Psoas muscle (tissue), 8 donors: ENCODE measurements around the gene PHKA2. TPM values are rescaled to one million over a fixed set of nuclear protein-coding genes. Genes with fewer than 3 reads are reported as not detected.
"Not testable (repeated sequence)": the region's sequence is repeated elsewhere in the genome, so short reads cannot be mapped to it uniquely, and the experiment has no call there.

Source experiments
- ATAC-seq, 4 donors: fragments of 200-7000 bp; cut with Tn5 transposase; one replicate each; pipeline ENCODE4 v1.9.1; 2020; ENCODE audit warnings: moderate library complexity in 3 of 4, mild to moderate bottlenecking in 2 of 4
- DNase-seq, 2 donors: peaks; one replicate each; pipeline ENCODE4 v3.0.0-alpha.2; 2020
- H3K27ac ChIP-seq: fragments of 200-600 bp; one replicate; pipeline ENCODE4 v1.8.0; 2022
- H3K27me3 ChIP-seq, 3 donors: fragments of 200-600 bp in 1 of 3; one replicate each; pipeline versions ENCODE4 v1.6.1 to v1.8.0; 2013 to 2022; ENCODE audit warnings: low read length in 2 of 3, mild to moderate bottlenecking in 2 of 3, moderate library complexity in 1 of 3; ENCODE audit not compliant: insufficient read depth in 3 of 3
- H3K36me3 ChIP-seq, 2 donors: fragments of 200-600 bp in 1 of 2; one replicate each; pipeline versions ENCODE4 v1.6.1 to v1.8.0; 2013 to 2022; ENCODE audit warnings: low read depth in 1 of 2, mild to moderate bottlenecking in 1 of 2, moderate library complexity in 1 of 2; ENCODE audit not compliant: insufficient read depth in 1 of 2
- H3K4me1 ChIP-seq: fragments of 200-600 bp; one replicate; pipeline ENCODE4 v1.8.0; 2022
- H3K4me3 ChIP-seq: fragments of 200-600 bp; one replicate; pipeline ENCODE4 v1.8.0; 2022; ENCODE audit warnings: mild to moderate bottlenecking
- H3K9me3 ChIP-seq: fragments of 200-600 bp; one replicate; pipeline ENCODE4 v1.8.0; 2022
- WGBS, 3 donors: extraction: QIAGEN DNeasy Blood & Tissue Kit; methylation state at CpG; one replicate each; pipeline versions ENCODE4 v1.1.6 to v1.1.7; 2013; 5-methylcytosine and 5-hydroxymethylcytosine counted together
- intact Hi-C, 2 donors: fragments of 100-400 bp; cut with DNase I; formaldehyde crosslinking; loops; one replicate each; pipeline versions ENCODE4 v1.11.0 to v1.14.2; 2022
- polyA plus RNA-seq, 3 donors: library from polyadenylated mRNA; stranded (reverse); fragments of 200-250 nt; gene quantifications; one replicate each; pipeline ENCODE4 v1.2.3, GENCODE V29; 2013
- total RNA-seq, 4 donors: library from RNA; stranded (reverse); fragmentation: NEBNext Ultra II Directional in 2 of 4; extraction: Animal tissue kit (Norgen Biotek cat#: 25700) in 2 of 4; gene quantifications; one replicate each; pipeline versions ENCODE4 v1.2.1 to v1.2.4, GENCODE V29; 2021 to 2023
- TF ChIP-seq, protein P1 (sequence below): fragments of 200-600 bp; IDR thresholded peaks from one replicate; pipeline ENCODE4 v1.8.0; 2022; ENCODE audit warnings: antibody characterized with exemption
- donor health status: healthy with polysubstance abuse.
- donor health status: DM: no; HTN: no; CAD: no; lungs with moderate emphysema.
- donor health status: Bipolar disorder and iron deficiency.
- donor health status: healthy.
- donor health status: DM: yes; HTN: yes; CAD: no.
- donor health status: DM: no; HTN: no; CAD: no.
- donor health status: DM: no; HTN: no; CAD: no.
- donor health status: DM: yes; HTN: yes; CAD: no.

PHKA2 gene
- total and polyA plus RNA-seq, 7 donors, result 3.7 to 24.8 (median 8.9) TPM

DNA sequence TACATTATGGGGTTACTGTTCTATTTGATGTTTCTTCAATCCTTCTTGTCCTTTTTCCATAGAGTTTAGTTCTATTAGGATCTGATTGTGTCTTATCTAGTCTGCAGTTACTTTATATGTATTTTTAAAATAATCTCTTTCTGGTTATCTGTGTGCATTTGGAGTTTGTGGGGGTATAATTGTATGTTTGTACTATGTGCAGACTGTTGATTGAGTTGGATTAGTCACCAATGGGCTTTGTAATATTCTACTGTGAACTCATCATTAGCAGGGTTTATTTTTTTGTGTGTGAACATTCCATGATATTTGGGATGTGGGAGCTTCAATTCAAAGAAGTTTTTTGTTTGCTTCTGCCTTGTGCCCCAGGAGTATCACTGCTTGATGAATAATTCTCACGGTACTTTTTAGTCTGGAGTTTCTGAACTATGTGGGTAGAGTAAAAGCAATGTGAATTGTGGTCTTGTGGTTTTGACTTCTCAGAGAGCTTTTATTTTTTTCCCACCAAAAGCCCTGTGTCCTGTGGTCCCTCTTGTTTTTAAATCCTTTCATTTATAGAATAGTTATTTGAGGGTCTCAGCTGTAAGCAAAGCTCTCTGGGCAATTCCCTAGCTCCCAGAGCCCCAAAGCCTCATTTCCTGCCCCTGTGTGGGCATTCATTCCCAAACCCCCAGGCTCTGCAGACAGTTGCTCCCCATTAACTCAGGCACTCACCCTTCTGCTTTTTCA lies 127.8 kb downstream of the PHKA2 start:
- no peak for DNase-seq

DNA sequence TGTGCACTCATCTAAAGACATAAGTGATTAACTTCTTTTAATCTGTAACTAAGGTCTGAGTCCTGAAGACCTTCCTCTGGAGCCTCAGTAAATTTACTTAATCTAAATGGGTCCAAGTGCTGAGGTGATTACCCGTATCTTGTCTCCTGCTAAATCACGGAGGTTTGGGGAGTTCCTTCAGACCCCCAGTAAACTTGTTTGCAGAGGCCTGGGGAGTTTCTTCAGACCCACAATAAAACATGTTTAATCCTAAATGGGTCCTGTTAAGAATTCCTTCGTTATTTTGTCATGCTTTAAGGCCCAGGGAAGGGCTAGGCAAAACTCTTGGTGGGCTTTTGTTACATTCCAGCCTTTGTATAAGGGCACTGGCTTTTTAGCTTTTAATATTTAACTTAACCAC lies 136.0 kb downstream of the PHKA2 start:
- H3K9me3 ChIP-seq, ATAC-seq, DNase-seq, H3K27ac ChIP-seq, H3K4me3 ChIP-seq, H3K27me3 ChIP-seq, intact Hi-C loops, H3K4me1 ChIP-seq, H3K36me3 ChIP-seq: not testable (repeated sequence)
- 78 to 98% (median 83%) methylated on average over 3 of the region's 3 CpGs for WGBS, 3 donors

More for the DNA sequence above, 127.8 kb downstream of the PHKA2 start:
- intact Hi-C loops, result no loop called here
- H3K4me1 ChIP-seq, result no peaks in the 10 kb centered on the region
- no peak overlapping the region for H3K27ac ChIP-seq
- ATAC-seq, result no peak
- H3K9me3 ChIP-seq, result no peaks in the 10 kb centered on the region
- TF ChIP-seq, protein P1, sequence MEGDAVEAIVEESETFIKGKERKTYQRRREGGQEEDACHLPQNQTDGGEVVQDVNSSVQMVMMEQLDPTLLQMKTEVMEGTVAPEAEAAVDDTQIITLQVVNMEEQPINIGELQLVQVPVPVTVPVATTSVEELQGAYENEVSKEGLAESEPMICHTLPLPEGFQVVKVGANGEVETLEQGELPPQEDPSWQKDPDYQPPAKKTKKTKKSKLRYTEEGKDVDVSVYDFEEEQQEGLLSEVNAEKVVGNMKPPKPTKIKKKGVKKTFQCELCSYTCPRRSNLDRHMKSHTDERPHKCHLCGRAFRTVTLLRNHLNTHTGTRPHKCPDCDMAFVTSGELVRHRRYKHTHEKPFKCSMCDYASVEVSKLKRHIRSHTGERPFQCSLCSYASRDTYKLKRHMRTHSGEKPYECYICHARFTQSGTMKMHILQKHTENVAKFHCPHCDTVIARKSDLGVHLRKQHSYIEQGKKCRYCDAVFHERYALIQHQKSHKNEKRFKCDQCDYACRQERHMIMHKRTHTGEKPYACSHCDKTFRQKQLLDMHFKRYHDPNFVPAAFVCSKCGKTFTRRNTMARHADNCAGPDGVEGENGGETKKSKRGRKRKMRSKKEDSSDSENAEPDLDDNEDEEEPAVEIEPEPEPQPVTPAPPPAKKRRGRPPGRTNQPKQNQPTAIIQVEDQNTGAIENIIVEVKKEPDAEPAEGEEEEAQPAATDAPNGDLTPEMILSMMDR, result no peak
- 36 to 80% (median 46%) methylated on average over 1 of the region's 1 CpG for WGBS, 3 donors
- no peak overlapping the region for H3K4me3 ChIP-seq
- H3K27me3 ChIP-seq, result no peaks in the 10 kb centered on the region
- no peaks in the 10 kb centered on the region for H3K36me3 ChIP-seq

Other genes starting within 250 kb of the PHKA2 start
- gene ADGRG2, start 138.4 kb upstream of the PHKA2 start, total RNA-seq, result under 1 TPM in 3 of 4 donors, not detected in 1; 0.21 to 0.48 (median 0.39) TPM
- gene ADGRG2, start 138.4 kb upstream of the PHKA2 start, polyA plus RNA-seq, result under 1 TPM; 0.06 to 0.21 (median 0.18) TPM